Measurements from ENCODE around the gene KRT15. TPM values are rescaled to one million over a fixed set of nuclear protein-coding genes. Genes with fewer than 3 reads are reported as not detected.

The KRT15 gene
- polyA plus RNA-seq, 1 of the 3 experiments (the other 2 are of a cell fraction), result 16.9 TPM

DNA sequence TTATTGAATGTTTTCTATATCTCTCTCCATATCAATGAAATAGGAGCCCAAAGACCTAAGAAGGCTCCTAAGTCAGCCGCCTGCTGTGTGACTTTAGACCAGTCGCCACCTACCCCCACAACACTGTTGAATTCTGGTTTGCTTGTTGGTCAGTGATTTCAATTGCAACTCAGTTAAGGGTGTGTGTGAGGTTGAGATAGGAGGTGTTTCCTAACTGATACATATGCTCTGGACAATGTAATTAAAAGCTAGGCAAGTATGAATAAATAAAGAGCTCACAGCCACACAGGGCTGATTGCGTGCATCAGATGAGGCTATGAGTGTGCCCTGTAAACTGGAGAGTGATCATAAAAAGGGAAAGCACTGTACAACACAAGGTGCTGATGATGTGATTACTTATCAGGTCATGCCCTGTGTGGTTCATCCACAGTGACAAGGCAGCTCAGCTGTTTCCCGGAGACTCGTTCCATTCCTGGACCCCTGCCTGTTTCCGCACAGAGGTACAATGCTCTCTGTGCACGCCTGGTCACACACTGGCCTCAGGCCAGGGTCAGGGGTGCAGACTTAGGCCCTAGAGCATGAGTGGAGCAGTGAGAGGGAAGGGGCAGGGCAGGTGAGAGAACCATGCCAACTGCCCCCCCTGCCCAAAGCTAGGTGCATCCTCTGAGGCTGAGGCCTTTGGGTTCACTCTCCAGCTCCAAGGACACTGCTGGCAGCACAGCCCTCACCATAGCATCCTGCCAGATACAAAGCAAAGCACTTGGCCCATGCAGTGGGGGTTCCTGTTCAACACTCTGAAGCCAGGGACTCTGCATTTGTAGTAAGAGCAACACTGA, 34.5 kb downstream of the KRT15 start:
- ChIA-PET POLR2A (interaction anchor here (0.7 kb wide), 1 partner anchor 91 kb away, joined by 3 read pairs; no protein-coding TSS in a partner anchor), CTCF (interaction anchor here (0.8 to 3.9 kb wide), 5 partner anchors 9 to 179 kb away, joined by 3 to 23 read pairs (median 4); no protein-coding TSS in a partner anchor)
- H3K9me2 ChIP-seq, result no peaks in the 10 kb centered on the region
- TF ChIP-seq SIN3A (IDR thresholded peaks at IDR 0.05; ENCODE audit: borderline replicate concordance, low read depth, low read length) (no peak), NFIC (IDR thresholded peaks at IDR 0.05; ENCODE audit: borderline replicate concordance) (no peak), GATA2 (CRISPR knock-in tag; IDR thresholded peaks at IDR 0.05) (no peak), FOXJ3 (CRISPR knock-in tag; IDR thresholded peaks at IDR 0.05) (no peak), SMC3 (IDR thresholded peaks at IDR 0.05; ENCODE audit: low read depth, low read length) (no peak), TAF1 (IDR thresholded peaks at IDR 0.05; ENCODE audit: borderline replicate concordance, low read depth, low read length) (no peak), RCOR1 (IDR thresholded peaks at IDR 0.05; ENCODE audit: low read length) (no peak), ELF1 (IDR thresholded peaks at IDR 0.05) (no peak)
- TF ChIP-seq, protein P1, sequence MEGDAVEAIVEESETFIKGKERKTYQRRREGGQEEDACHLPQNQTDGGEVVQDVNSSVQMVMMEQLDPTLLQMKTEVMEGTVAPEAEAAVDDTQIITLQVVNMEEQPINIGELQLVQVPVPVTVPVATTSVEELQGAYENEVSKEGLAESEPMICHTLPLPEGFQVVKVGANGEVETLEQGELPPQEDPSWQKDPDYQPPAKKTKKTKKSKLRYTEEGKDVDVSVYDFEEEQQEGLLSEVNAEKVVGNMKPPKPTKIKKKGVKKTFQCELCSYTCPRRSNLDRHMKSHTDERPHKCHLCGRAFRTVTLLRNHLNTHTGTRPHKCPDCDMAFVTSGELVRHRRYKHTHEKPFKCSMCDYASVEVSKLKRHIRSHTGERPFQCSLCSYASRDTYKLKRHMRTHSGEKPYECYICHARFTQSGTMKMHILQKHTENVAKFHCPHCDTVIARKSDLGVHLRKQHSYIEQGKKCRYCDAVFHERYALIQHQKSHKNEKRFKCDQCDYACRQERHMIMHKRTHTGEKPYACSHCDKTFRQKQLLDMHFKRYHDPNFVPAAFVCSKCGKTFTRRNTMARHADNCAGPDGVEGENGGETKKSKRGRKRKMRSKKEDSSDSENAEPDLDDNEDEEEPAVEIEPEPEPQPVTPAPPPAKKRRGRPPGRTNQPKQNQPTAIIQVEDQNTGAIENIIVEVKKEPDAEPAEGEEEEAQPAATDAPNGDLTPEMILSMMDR (IDR thresholded peaks at IDR 0.05), result no peak
- H4K20me1 ChIP-seq (ENCODE audit: insufficient read depth), result no peaks in the 10 kb centered on the region
- H3K27me3 ChIP-seq (ENCODE audit: insufficient read depth), result no peaks in the 10 kb centered on the region
- no peaks in the 10 kb centered on the region for H3F3A ChIP-seq (replicated peaks; ENCODE audit: insufficient read depth)
- H3K9me3 ChIP-seq, result no peaks in the 10 kb centered on the region
- H3K36me3 ChIP-seq (replicated peaks in 1 of 2; ENCODE audit: control insufficient read depth in 1 of 2, insufficient read depth in 2 of 2, low read length in 1 of 2), result no peaks in the 10 kb centered on the region
- no peak overlapping the region for H3K27ac ChIP-seq (ENCODE audit: low read depth in 2 of 2, low read length in 1 of 2)
- WGBS (ENCODE audit: low lambda C conversion rate), result 99% methylated on average over 3 of the region's 7 CpGs
- peak; percentile 26 for DNase-seq
- H3K4me2 ChIP-seq, result no peak overlapping the region
- H3K9ac ChIP-seq, result no peak overlapping the region
- peaks cover 0 to 14% of the 10 kb centered on the region in 2 experiments; a peak in 1 of 4 replicates for H3K4me1 ChIP-seq (ENCODE audit: control insufficient read depth in 1 of 2, insufficient read depth in 2 of 2, low read depth in 1 of 2, low read length in 1 of 2)
- H3K4me3 ChIP-seq (ENCODE audit: low read depth in 2 of 2, low read length in 1 of 2), result no peak overlapping the region
- H3K79me2 ChIP-seq (ENCODE audit: insufficient read depth), result no peaks in the 10 kb centered on the region
- H2AFZ ChIP-seq (ENCODE audit: low read depth), result no peak overlapping the region

GRCh38 chr17:41483531-41483930, 35.2 kb downstream of the KRT15 start:
- DNase-seq, result no peak
- no peaks in the 10 kb centered on the region for H3F3A ChIP-seq (replicated peaks; ENCODE audit: insufficient read depth)
- no peaks in the 10 kb centered on the region for H3K36me3 ChIP-seq (replicated peaks in 1 of 2; ENCODE audit: control insufficient read depth in 1 of 2, insufficient read depth in 2 of 2, low read length in 1 of 2)
- H3K4me1 ChIP-seq (ENCODE audit: control insufficient read depth in 1 of 2, insufficient read depth in 2 of 2, low read depth in 1 of 2, low read length in 1 of 2), result peaks cover 0 to 14% of the 10 kb centered on the region in 2 experiments; a peak in 1 of 4 replicates
- no peak overlapping the region for H3K27ac ChIP-seq (ENCODE audit: low read depth in 2 of 2, low read length in 1 of 2)
- H4K20me1 ChIP-seq (ENCODE audit: insufficient read depth), result no peaks in the 10 kb centered on the region
- no peak overlapping the region for H3K4me2 ChIP-seq
- no peak overlapping the region for H3K9ac ChIP-seq
- ChIA-PET POLR2A (no interaction called here), CTCF (interaction anchor here (3.9 kb wide), 1 partner anchor 65 kb away, joined by 23 read pairs; no protein-coding TSS in a partner anchor)
- no peaks in the 10 kb centered on the region for H3K9me2 ChIP-seq
- 87% methylated on average over 9 of the region's 9 CpGs for WGBS (ENCODE audit: low lambda C conversion rate)
- no peaks in the 10 kb centered on the region for H3K79me2 ChIP-seq (ENCODE audit: insufficient read depth)
- no peak overlapping the region for H2AFZ ChIP-seq (ENCODE audit: low read depth)
- H3K4me3 ChIP-seq (ENCODE audit: low read depth in 2 of 2, low read length in 1 of 2), result no peak overlapping the region
- no peaks in the 10 kb centered on the region for H3K9me3 ChIP-seq
- H3K27me3 ChIP-seq (ENCODE audit: insufficient read depth), result no peaks in the 10 kb centered on the region
- no peak for TF ChIP-seq TEAD4 (IDR thresholded peaks at IDR 0.05; ENCODE audit: borderline replicate concordance, insufficient read depth)
- no peak for TF ChIP-seq FOSL2 (IDR thresholded peaks at IDR 0.05; ENCODE audit: borderline replicate concordance, low read depth)
- TF ChIP-seq RFX5 (IDR thresholded peaks at IDR 0.05; ENCODE audit: low read length), result no peak
- TF ChIP-seq YY1 (IDR thresholded peaks at IDR 0.05; ENCODE audit: low read depth), result no peak
- TF ChIP-seq, protein P1 (IDR thresholded peaks at IDR 0.05), result no peak
- TF ChIP-seq, protein P2, sequence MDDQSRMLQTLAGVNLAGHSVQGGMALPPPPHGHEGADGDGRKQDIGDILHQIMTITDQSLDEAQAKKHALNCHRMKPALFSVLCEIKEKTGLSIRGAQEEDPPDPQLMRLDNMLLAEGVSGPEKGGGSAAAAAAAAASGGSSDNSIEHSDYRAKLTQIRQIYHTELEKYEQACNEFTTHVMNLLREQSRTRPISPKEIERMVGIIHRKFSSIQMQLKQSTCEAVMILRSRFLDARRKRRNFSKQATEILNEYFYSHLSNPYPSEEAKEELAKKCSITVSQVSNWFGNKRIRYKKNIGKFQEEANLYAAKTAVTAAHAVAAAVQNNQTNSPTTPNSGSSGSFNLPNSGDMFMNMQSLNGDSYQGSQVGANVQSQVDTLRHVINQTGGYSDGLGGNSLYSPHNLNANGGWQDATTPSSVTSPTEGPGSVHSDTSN (IDR thresholded peaks at IDR 0.05), result no peak
- TF ChIP-seq NFIC (IDR thresholded peaks at IDR 0.05; ENCODE audit: borderline replicate concordance), result no peak
- no peak for TF ChIP-seq FOXM1 (IDR thresholded peaks at IDR 0.05; ENCODE audit: low read depth)
- TF ChIP-seq, protein P3, sequence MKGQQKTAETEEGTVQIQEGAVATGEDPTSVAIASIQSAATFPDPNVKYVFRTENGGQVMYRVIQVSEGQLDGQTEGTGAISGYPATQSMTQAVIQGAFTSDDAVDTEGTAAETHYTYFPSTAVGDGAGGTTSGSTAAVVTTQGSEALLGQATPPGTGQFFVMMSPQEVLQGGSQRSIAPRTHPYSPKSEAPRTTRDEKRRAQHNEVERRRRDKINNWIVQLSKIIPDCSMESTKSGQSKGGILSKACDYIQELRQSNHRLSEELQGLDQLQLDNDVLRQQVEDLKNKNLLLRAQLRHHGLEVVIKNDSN (IDR thresholded peaks at IDR 0.05; ENCODE audit: borderline replicate concordance, low read depth), result no peak

Measured in SK-N-SH (cell line).